Measurements from ENCODE around the gene GRB10.

DNA sequence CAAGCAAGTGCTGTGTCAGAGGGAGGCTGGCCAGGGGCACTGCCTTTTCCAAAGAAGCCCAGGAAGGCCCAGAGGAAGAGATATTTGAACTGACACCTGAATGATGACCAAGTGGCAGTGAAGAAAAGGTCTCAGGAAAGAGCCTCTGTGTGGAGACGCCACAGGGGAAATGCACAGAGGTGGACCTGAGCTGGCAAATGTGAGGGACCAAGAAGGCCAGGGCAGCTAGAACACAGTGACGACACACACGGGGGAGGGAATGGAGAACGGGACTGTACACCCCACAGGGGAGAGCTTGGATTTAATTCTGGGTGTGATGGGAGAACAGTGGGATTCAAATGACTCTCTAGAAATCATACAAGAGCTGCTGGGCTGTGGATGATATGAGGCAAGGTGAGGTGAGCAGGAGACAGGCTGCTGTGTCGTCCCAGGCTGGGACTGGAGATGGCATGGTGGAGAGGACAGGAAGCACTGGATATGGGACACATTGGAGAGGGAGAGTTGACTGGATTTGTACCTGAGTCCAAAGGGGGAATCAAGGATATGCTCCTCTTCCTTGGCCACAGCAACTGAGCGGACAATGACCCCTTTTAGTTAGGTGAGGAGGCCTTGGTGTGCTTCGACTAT is 133.3 kb downstream of the GRB10 start:
- TF ChIP-seq, protein P1, sequence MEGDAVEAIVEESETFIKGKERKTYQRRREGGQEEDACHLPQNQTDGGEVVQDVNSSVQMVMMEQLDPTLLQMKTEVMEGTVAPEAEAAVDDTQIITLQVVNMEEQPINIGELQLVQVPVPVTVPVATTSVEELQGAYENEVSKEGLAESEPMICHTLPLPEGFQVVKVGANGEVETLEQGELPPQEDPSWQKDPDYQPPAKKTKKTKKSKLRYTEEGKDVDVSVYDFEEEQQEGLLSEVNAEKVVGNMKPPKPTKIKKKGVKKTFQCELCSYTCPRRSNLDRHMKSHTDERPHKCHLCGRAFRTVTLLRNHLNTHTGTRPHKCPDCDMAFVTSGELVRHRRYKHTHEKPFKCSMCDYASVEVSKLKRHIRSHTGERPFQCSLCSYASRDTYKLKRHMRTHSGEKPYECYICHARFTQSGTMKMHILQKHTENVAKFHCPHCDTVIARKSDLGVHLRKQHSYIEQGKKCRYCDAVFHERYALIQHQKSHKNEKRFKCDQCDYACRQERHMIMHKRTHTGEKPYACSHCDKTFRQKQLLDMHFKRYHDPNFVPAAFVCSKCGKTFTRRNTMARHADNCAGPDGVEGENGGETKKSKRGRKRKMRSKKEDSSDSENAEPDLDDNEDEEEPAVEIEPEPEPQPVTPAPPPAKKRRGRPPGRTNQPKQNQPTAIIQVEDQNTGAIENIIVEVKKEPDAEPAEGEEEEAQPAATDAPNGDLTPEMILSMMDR (IDR thresholded peaks at IDR 0.05), result no peak
- no peak for TF ChIP-seq POLR2A (IDR thresholded peaks at IDR 0.05)
